Epithelial cell of proximal tubule (primary cell): ENCODE measurements around the gene TUSC7. TPM values are rescaled to one million over a fixed set of nuclear protein-coding genes. Genes with fewer than 3 reads are reported as not detected.

ENCODE experiments used
- DNase-seq: peaks from one replicate; pipeline ENCODE4 v3.0.0-alpha.2; 2011; ENCODE audit warnings: low read depth
- H3K4me3 ChIP-seq: 2 replicates; pipeline ENCODE4 v1.5.1; 2011; ENCODE audit warnings: low read depth, mild to moderate bottlenecking, low read length
- total RNA-seq: library from RNA; depleted of rRNA; stranded (reverse); fragments of >200 nt; gene quantifications from 2 replicates; pipeline ENCODE4 v1.2.3, GENCODE V29; 2015
- TF ChIP-seq, protein P1 (sequence below): conservative IDR thresholded peaks from 2 replicates; pipeline ENCODE4 v1.5.1; 2012; ENCODE audit warnings: low read depth, mild to moderate bottlenecking, low read length

Gene TUSC7
- not detected in 2 replicates for total RNA-seq

DNA sequence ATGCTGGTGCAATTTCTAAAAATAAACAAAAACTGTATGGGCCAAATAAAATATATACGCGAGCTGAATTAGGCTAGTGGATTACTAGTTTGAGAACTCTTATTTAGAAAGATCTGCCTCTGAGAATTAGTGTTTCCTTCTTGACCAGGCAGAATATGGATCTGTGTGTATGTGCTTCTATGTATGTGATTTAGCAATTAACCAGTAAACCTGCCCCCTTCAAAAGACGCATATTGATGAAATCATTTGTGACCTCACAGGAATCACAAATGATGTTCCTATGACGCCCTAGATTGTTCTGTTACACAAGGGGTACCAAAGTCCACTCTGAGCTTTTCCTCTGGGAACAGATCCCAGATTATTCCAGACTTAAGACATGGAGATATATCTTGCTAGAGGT lies at the start of gene TUSC7:
TSS of gene TUSC7 (plus strand) at position 301 of the 400 bp plus-strand sequence.
- no peak for DNase-seq
- TF ChIP-seq, protein P1, sequence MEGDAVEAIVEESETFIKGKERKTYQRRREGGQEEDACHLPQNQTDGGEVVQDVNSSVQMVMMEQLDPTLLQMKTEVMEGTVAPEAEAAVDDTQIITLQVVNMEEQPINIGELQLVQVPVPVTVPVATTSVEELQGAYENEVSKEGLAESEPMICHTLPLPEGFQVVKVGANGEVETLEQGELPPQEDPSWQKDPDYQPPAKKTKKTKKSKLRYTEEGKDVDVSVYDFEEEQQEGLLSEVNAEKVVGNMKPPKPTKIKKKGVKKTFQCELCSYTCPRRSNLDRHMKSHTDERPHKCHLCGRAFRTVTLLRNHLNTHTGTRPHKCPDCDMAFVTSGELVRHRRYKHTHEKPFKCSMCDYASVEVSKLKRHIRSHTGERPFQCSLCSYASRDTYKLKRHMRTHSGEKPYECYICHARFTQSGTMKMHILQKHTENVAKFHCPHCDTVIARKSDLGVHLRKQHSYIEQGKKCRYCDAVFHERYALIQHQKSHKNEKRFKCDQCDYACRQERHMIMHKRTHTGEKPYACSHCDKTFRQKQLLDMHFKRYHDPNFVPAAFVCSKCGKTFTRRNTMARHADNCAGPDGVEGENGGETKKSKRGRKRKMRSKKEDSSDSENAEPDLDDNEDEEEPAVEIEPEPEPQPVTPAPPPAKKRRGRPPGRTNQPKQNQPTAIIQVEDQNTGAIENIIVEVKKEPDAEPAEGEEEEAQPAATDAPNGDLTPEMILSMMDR: no peak
- no peak within 1 kb of the TSS for H3K4me3 ChIP-seq

DNA sequence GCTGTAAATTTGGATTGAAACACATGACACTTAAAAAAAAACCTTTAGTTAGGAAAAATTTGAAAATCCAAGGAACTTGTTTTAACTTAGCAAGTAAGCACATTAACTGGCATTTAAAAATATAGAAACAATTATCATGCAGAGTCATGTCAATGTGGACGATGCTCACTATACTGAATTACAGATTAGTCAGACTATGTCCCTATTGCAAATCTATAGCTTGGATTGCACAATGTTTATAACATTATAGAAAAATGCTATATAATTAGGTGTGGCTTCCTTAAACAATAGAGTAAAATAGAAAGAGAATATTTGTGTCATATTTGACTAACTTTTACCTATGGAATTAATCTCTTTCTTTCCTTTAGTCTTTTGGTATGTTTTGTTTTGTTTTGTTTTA lies 48.4 kb upstream of the TUSC7 start:
- no peak for DNase-seq
- H3K4me3 ChIP-seq: no peak overlapping the region
- TF ChIP-seq, protein P1: no peak

DNA sequence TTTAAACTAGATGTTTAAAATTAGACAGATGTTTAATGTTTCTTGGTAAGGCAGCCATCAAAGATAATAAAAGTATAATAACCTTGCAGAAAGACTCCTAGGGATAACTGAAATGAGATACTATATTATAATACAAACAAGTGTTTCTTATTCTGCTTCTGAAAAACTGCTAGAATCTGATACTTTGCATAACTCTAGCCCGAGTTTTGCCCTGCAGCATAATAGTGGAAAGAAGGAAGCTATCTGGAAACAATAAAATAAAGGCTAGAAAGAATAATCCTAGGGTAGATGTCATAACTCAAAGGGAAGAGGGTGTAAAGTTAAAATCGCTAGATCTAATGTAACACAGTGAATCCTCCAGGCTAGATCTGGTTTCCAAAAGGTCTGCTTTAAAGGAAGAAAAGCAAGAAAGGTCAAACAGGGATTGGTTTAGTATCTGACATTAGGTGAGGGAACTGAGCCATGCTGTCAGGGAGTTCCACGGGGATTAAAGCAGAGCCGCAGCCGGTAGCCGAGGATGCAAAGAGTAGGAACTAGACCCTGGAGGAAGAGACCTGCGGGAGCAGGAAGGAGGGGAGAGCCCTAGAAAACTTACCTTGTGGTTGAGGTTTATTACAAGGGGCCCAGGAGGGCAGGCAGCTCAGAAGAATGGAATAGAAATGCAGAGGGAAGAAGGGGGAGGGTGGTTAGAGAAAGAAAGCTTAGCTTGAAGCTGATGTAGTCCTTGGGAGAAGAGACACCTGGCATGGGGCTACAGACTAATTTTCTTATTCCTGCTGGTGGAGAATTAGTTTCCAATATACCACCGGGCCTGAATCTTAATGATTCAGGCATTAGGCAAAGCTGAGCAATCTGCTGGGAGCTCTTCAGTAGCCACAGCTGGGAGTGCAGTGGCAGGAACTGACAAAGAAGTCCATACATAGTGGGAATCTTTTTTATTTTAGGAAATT lies 46.1 kb upstream of the TUSC7 start:
- DNase-seq: no peak
- H3K4me3 ChIP-seq: no peak overlapping the region
- TF ChIP-seq, protein P1: no peak

DNA sequence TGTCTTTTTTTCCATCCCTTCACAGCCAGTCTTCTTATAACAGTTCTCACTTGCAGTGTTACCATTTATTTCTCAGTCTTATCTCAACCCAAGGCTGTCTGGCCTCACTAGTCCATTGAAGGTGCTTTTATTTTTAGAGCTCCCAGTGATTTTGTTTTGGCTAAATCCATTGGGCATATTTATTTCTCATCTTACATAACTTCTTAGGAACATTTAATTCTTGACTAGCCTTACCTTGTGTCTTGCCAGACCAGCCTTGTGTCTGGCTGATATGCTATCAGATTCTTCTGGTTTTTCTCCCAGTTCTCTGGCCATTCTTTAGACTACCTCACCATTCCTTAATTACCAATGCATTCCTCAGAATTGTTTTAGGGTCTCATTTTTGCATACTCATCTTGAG lies 42.3 kb upstream of the TUSC7 start:
- no peak overlapping the region for H3K4me3 ChIP-seq
- no peak for DNase-seq
- TF ChIP-seq, protein P1: no peak

DNA sequence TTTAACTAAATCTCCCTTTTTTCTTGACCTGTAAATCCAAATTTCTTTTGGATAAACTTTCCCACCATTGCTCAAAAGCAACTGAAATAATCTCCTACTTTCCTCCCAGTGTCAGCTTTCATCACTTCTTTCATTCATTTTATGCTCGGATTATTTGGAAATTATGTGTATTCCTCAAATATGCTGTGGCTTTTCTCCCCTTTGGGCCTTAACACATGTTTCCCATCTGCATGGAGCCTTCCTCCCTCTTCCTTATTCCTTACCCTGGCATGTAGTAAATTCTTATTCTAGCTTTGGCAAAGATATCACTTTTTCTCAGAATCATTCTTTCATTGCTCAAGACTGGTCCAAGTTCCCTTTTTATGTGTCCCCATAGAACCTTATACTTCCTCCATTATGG lies 41.8 kb upstream of the TUSC7 start:
- no peak overlapping the region for H3K4me3 ChIP-seq
- DNase-seq: no peak
- TF ChIP-seq, protein P1: no peak

DNA sequence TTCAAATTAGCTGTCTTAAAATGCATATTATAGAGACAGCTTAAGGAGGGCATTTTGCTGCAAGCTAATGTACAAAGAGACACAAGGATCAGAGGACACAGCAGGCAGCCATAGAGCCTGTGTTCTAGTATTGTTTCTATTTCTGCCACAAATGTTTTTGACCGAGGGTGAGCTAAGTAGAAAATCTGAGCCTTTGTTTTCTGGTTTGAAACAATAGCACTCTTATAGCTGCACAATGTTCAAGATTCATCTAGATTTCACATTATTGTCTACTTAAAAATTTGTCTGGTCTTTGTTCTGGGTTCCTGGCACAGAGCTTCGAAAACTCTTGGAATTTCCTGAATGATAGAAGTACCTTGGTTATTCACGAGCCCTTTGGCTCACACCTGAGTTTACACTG lies 40.0 kb upstream of the TUSC7 start:
- no peak for DNase-seq
- TF ChIP-seq, protein P1: no peak
- H3K4me3 ChIP-seq: no peak overlapping the region

DNA sequence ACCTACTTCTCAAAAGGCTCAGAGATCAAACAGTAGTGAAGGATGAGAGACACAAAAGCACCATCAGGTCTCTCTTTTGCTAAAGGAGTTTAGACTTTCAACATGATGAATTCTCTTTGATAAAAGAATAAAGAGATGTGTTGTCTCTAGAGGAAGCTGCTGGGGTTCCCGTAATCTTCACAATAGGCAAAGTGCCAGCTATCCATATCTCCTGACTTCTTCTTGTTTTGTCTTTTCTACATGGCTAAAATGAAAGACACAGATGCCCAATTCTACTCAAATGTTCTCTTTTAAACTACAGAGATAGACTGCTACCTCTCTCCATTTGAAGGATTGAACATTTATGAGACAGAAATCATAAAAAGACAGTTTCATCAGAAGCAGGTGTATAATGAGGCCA lies 38.4 kb upstream of the TUSC7 start:
- TF ChIP-seq, protein P1: no peak
- H3K4me3 ChIP-seq: no peak overlapping the region
- no peak for DNase-seq
